Spinal cord (tissue), 10 donors: ENCODE results near the gene IQGAP2. TPM values are rescaled to one million over a fixed set of nuclear protein-coding genes. Genes with fewer than 3 reads are reported as not detected.

Experiments
- DNase-seq, 6 donors: peaks; one replicate each; pipeline versions ENCODE4 v3.0.0 to v3.0.0-alpha.2; 2013 to 2015; ENCODE audit warnings: low spot score in 6 of 6, low read depth in 4 of 6
- H3K27ac ChIP-seq: one replicate; pipeline ENCODE4 v1.5.1; 2013; ENCODE audit warnings: low read depth, low read length, control low read depth
- H3K27me3 ChIP-seq: one replicate; pipeline ENCODE4 v1.6.1; 2013; ENCODE audit warnings: low read length; ENCODE audit not compliant: control insufficient read depth, insufficient read depth
- H3K36me3 ChIP-seq: one replicate; pipeline ENCODE4 v1.6.1; 2013; ENCODE audit warnings: low read length; ENCODE audit not compliant: control insufficient read depth, insufficient read depth
- H3K4me1 ChIP-seq: one replicate; pipeline ENCODE4 v1.6.1; 2013; ENCODE audit warnings: low read length; ENCODE audit not compliant: control insufficient read depth, insufficient read depth
- H3K4me3 ChIP-seq: one replicate; pipeline ENCODE4 v1.5.1; 2013; ENCODE audit warnings: low read depth, low read length, control low read depth
- H3K9me3 ChIP-seq: one replicate; pipeline ENCODE4 v1.6.1; 2013; ENCODE audit warnings: low read length; ENCODE audit not compliant: control insufficient read depth, insufficient read depth
- WGBS: methylation state at CpG from one replicate; pipeline ENCODE4 v1.1.5; 2013; ENCODE audit warnings: missing lambda C conversion rate; ENCODE audit not compliant: insufficient coverage; 5-methylcytosine and 5-hydroxymethylcytosine counted together
- polyA plus RNA-seq, 2 donors: library from polyadenylated mRNA; unstranded; fragments of 120-200 nt; gene quantifications; one replicate each; pipeline ENCODE4 v1.2.1, GENCODE V29; 2013; ENCODE audit not compliant: insufficient read length in 2 of 2
- total RNA-seq, 2 donors: library from RNA; depleted of rRNA in 1 of 2; stranded (reverse); fragments of 120-200 nt in 1 of 2; fragments of >200 nt in 1 of 2; gene quantifications; one replicate each; pipeline versions ENCODE4 v1.2.3 to v1.2.4, GENCODE V29; 2013 to 2014
- donor health status: healthy.

The IQGAP2 gene
- total and polyA plus RNA-seq, 4 donors = 10.5 to 21.6 (median 15.1) TPM

DNA sequence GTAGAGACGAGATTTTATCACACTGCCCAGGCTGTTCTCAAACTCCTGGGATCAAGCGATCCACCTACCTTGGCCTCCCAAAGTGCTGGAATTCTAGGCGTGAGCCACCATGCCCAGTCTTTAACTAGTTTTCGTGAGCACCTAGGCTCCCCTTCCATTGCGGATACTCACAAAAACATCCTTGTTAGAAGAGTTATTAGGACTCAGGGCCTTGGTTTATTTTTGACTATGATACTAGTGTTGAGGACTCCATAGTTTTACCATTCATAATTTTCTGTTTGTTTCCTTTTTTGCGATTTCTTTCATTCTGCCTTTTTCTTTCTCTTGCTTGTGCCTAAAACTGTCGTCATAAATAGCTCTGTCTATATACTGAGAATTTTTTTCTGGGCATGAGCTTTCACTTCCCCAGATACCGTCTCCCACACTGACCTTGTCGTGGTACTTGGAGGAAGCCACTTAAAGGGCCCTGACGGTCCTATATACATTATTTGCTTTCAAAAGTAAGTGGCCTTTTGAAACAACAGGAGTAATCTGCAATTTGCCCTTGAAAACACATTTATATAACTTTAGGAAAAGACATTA is 318.0 kb downstream of the IQGAP2 start:
- H3K27me3 ChIP-seq = peaks cover 2% of the 10 kb centered on the region
- H3K4me1 ChIP-seq = peaks cover 13% of the 10 kb centered on the region
- WGBS = 100% methylated on average over 1 of the region's 10 CpGs
- H3K36me3 ChIP-seq = no peaks in the 10 kb centered on the region
- DNase-seq = no peak
- H3K9me3 ChIP-seq = no peaks in the 10 kb centered on the region
- no peak overlapping the region for H3K27ac ChIP-seq
- H3K4me3 ChIP-seq = no peak overlapping the region

DNA sequence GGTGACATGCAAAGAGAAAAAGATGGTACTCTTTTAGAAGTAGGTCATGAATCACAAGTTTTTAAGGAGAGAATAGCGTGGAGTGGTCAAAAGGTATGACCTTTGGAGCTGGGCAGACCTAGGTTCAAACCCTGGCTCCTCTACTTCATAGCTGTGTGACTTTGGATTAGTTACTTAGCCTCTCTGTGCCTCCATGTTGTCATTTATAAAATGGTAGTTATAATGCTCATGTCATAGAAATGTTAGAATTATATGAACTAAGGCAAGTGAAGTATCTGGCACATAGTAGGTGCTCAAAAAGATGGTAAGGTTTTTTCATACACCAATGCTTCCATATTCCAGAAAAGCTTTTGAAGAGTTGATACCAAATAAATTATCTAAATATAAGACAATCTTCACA is 320.2 kb downstream of the IQGAP2 start:
- H3K4me1 ChIP-seq = peaks cover 2% of the 10 kb centered on the region
- no peaks in the 10 kb centered on the region for H3K27me3 ChIP-seq
- no peak overlapping the region for H3K4me3 ChIP-seq
- no peak for DNase-seq
- WGBS = 100% methylated on average over 1 of the region's 1 CpG
- H3K27ac ChIP-seq = no peak overlapping the region
- H3K9me3 ChIP-seq = no peaks in the 10 kb centered on the region
- H3K36me3 ChIP-seq = no peaks in the 10 kb centered on the region

DNA sequence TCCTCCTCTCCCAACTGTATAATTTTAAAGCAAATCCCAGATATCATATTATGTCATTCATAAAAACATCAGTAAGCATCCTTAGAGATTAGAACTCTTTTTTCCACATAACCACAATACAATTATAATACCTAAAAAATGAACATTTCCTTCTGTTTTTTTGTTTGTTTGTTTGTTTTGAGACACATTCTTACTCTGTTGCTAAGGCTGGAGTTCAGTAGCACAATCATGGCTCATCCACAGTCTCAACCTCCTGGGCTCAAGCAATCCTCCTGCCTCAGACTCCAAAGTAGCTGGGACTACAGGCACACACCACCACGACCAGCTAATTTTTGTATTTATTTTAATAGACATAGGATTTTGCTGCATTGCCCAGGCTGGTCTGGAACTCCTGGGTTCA is 320.8 kb downstream of the IQGAP2 start:
- no CpG with 5 or more reads among the region's 1 CpG for WGBS
- DNase-seq = no peak

DNA sequence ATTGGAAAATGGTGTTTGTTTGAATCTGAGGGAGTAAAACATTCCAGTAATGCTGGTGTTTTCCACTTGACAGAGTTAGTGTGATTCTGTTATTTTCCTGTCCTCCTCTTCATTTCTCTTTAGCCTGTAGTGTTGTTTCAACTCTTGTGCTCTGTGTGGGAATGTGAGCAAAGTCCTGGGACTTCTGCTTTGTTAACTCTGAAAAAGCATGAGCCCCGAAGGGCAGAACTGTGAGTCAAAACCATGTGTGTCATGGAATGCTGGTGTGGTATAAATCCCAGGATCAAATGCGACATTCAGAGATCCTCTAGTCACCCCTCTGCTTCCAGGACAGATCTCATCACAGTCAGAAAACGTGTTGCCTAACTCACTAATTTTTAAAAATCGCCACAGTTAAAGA is 321.8 kb downstream of the IQGAP2 start:
- no peak for DNase-seq
- H3K27ac ChIP-seq = no peak overlapping the region
- 71% methylated on average over 2 of the region's 4 CpGs for WGBS
- no peaks in the 10 kb centered on the region for H3K27me3 ChIP-seq
- H3K4me1 ChIP-seq = no peaks in the 10 kb centered on the region
- peaks cover 5% of the 10 kb centered on the region for H3K9me3 ChIP-seq
- no peaks in the 10 kb centered on the region for H3K36me3 ChIP-seq
- no peak overlapping the region for H3K4me3 ChIP-seq

More for the DNA sequence above, 320.8 kb downstream of the IQGAP2 start:
- no peak overlapping the region for H3K27ac ChIP-seq
- no peaks in the 10 kb centered on the region for H3K27me3 ChIP-seq
- no peaks in the 10 kb centered on the region for H3K4me1 ChIP-seq
- no peaks in the 10 kb centered on the region for H3K36me3 ChIP-seq
- no peaks in the 10 kb centered on the region for H3K9me3 ChIP-seq
- no peak overlapping the region for H3K4me3 ChIP-seq

DNA sequence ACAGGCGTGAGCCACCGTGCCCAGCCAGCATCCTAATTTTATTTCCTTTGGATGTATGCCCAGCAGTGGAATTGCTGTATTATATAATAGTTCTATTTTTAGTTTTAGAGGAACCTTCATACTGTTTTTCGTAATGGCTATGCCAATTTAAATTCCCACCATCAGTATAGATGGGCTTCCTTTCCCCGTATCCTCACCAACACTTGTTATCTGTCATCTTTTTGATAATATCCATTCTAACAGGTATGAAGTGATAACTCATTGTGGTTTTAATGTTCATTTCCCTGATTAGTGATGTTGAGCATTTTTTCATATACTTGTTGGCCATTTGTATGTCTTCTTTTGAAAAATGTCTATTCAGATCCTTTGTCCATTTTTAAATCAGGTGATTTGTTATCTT is 325.9 kb downstream of the IQGAP2 start:
- no peak for DNase-seq
- Histone ChIP-seq H3K36me3 (peaks cover 6% of the 10 kb centered on the region), H3K4me1 (no peaks in the 10 kb centered on the region), H3K27ac (no peak overlapping the region), H3K27me3 (no peaks in the 10 kb centered on the region), H3K9me3 (peaks cover 11% of the 10 kb centered on the region), H3K4me3 (no peak overlapping the region)
- WGBS = no CpG with 5 or more reads among the region's 4 CpGs

DNA sequence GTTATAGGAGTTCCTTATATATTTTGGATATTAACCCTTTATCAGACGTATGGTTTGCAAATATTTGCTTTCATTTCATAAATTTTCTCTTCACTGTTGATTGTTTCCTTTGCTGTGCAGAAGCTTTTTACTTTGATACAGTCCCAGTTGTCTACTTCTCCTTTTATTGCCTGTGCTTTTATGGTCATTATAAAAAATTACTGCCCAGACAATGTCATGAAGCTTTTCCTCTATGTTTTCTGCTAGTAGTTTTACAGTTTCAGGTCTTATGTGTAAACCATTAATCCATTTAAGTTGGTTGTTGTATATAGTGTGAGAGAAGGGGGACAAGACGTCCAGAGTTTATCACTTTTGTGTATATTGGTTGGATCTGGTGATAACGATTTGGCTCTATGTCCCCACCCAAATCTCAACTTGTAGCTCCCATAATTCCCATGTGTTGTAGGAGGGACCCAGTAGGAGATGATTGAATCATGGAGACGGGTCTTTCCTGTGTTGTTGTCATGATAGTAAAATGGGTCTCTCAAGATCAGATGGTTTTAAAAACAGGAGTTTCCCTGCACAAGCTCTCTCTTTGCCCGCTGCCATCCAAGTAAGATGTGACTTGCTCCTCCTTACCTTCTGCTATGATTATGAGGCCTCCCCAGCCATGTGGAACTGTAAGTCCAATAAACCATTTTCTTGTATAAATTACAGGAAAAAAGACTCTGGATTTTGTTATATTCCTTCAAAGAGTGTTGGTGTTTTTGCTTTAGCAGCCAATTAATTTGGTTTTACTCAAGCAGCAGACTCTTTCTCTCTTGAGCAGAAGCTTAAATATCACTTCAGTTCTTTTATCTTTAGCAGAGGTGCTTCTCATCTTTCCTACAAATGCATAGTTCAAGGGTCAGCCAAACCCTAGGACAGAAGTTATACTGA is 326.5 kb downstream of the IQGAP2 start:
- Histone ChIP-seq H3K4me1 (no peaks in the 10 kb centered on the region), H3K4me3 (no peak overlapping the region), H3K27me3 (no peaks in the 10 kb centered on the region), H3K27ac (no peak overlapping the region), H3K36me3 (peaks cover 6% of the 10 kb centered on the region), H3K9me3 (peaks cover 11% of the 10 kb centered on the region)
- no CpG with 5 or more reads among the region's 5 CpGs for WGBS
- no peak for DNase-seq

DNA sequence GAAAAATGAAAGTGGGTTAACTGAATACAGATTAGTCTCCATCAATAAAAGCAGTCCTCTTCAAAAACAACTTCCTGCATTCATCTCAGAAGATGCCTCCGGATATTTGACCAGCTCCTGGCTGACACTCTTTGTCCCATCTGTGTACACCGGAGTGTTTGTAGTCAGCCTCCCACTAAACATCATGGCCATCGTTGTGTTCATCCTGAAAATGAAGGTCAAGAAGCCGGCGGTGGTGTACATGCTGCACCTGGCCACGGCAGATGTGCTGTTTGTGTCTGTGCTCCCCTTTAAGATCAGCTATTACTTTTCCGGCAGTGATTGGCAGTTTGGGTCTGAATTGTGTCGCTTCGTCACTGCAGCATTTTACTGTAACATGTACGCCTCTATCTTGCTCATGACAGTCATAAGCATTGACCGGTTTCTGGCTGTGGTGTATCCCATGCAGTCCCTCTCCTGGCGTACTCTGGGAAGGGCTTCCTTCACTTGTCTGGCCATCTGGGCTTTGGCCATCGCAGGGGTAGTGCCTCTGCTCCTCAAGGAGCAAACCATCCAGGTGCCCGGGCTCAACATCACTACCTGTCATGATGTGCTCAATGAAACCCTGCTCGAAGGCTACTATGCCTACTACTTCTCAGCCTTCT is 329.4 kb downstream of the IQGAP2 start:
- WGBS = 94% methylated on average over 15 of the region's 15 CpGs
- DNase-seq = no peak
- H3K27ac ChIP-seq = no peak overlapping the region
- no peak overlapping the region for H3K4me3 ChIP-seq
- no peaks in the 10 kb centered on the region for H3K27me3 ChIP-seq
- H3K4me1 ChIP-seq = no peaks in the 10 kb centered on the region
- peaks cover 11% of the 10 kb centered on the region for H3K9me3 ChIP-seq
- H3K36me3 ChIP-seq = peaks cover 6% of the 10 kb centered on the region

DNA sequence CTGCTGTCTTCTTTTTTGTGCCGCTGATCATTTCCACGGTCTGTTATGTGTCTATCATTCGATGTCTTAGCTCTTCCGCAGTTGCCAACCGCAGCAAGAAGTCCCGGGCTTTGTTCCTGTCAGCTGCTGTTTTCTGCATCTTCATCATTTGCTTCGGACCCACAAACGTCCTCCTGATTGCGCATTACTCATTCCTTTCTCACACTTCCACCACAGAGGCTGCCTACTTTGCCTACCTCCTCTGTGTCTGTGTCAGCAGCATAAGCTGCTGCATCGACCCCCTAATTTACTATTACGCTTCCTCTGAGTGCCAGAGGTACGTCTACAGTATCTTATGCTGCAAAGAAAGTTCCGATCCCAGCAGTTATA is 329.9 kb downstream of the IQGAP2 start:
- Histone ChIP-seq H3K36me3 (peaks cover 6% of the 10 kb centered on the region), H3K4me1 (no peaks in the 10 kb centered on the region), H3K27ac (no peak overlapping the region), H3K4me3 (no peak overlapping the region), H3K27me3 (no peaks in the 10 kb centered on the region), H3K9me3 (peaks cover 11% of the 10 kb centered on the region)
- DNase-seq = no peak
- 91% methylated on average over 9 of the region's 13 CpGs for WGBS

DNA sequence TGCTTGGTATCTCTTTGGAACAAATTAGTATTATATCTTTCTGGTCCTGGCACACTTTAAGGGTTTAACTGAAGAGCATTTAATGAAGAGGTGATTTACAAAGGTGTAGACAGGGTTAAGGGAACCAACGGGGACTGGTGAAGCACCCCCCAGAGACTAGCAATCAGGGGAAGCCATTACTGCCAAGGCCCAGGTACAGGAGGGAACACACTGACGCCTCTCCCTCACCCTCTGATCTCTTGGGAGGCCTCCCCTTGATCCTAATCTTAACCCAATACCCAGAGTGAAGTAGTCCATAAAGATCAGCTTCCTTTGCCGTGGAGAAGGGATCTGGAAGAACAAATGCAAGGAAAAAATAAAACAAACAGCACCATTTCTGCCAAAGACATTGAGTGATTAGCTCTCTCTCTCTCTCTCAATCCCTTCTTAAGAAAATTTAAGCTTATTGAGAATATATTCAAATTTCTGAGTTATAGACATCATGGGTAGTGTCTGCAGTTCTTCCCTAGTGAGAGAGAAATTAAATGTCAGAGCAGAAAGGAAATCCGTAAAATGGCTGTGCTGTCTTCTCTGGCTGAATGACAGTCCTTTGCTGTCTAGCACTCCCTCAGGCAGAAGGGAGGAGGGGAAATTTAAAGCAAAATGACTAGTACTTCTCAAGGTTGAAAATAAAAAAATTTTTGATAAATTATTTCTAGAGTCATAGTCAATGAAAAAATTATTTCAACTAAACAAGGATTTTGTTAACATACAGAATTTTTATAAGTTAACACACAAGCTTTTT is 332.9 kb downstream of the IQGAP2 start:
- DNase-seq = peak in 2 of 6 donors; percentile 11 to 42
- no peaks in the 10 kb centered on the region for H3K9me3 ChIP-seq
- no peaks in the 10 kb centered on the region for H3K27me3 ChIP-seq
- H3K27ac ChIP-seq = no peak overlapping the region
- H3K4me1 ChIP-seq = no peaks in the 10 kb centered on the region
- H3K4me3 ChIP-seq = no peak overlapping the region
- WGBS = 17% methylated on average over 1 of the region's 4 CpGs
- peaks cover 6% of the 10 kb centered on the region for H3K36me3 ChIP-seq
